Trophoblast cell (in vitro differentiated cells and primary cell): ENCODE results near the gene LRP1.

Experiments
- DNase-seq, 2 donors: peaks; one replicate each; pipeline ENCODE4 v3.0.0-alpha.2; 2016
- H2AFZ ChIP-seq: 2 replicates; pipeline ENCODE4 v1.6.1; 2013; ENCODE audit warnings: low read length, moderate library complexity, mild to moderate bottlenecking; ENCODE audit not compliant: insufficient read depth, poor library complexity
- H2AK5ac ChIP-seq: 2 replicates; pipeline ENCODE4 v1.6.1; 2013; ENCODE audit warnings: mild to moderate bottlenecking, low read length
- H2BK120ac ChIP-seq: 2 replicates; pipeline ENCODE4 v1.6.1; 2013; ENCODE audit warnings: low read length, mild to moderate bottlenecking, moderate library complexity; ENCODE audit not compliant: insufficient read depth, poor library complexity
- H2BK12ac ChIP-seq: 2 replicates; pipeline ENCODE4 v1.6.1; 2013; ENCODE audit warnings: mild to moderate bottlenecking, low read length, moderate library complexity
- H2BK5ac ChIP-seq: 2 replicates; pipeline ENCODE4 v1.6.1; 2013; ENCODE audit warnings: low read length, low read depth, moderate library complexity, mild to moderate bottlenecking; ENCODE audit not compliant: poor library complexity
- H3K14ac ChIP-seq: 2 replicates; pipeline ENCODE4 v1.6.1; 2013; ENCODE audit warnings: mild to moderate bottlenecking, low read length
- H3K18ac ChIP-seq: 2 replicates; pipeline ENCODE4 v1.6.1; 2013; ENCODE audit warnings: mild to moderate bottlenecking, low read length
- H3K23ac ChIP-seq: 2 replicates; pipeline ENCODE4 v1.6.1; 2013; ENCODE audit warnings: low read length
- H3K27ac ChIP-seq: 2 replicates; pipeline ENCODE4 v1.5.1; 2013; ENCODE audit warnings: low read depth, mild to moderate bottlenecking, inconsistent platforms, low read length, moderate library complexity
- H3K27me3 ChIP-seq: 2 replicates; pipeline ENCODE4 v1.6.1; 2013; ENCODE audit warnings: inconsistent platforms, mild to moderate bottlenecking, low read length, moderate library complexity; ENCODE audit not compliant: insufficient read depth
- H3K36me3 ChIP-seq, 2 experiments: 1 replicate in 1 of 2; 2 replicates in 1 of 2; pipeline ENCODE4 v1.6.1; 2013; ENCODE audit warnings: low read length in 2 of 2, mild to moderate bottlenecking in 2 of 2, moderate library complexity in 1 of 2; ENCODE audit not compliant: insufficient read depth in 2 of 2, control insufficient read depth in 1 of 2
- H3K4ac ChIP-seq: 2 replicates; pipeline ENCODE4 v1.6.1; 2013; ENCODE audit warnings: low read depth, mild to moderate bottlenecking, low read length, moderate library complexity
- H3K4me1 ChIP-seq, 2 experiments: 1 replicate in 1 of 2; 2 replicates in 1 of 2; pipeline ENCODE4 v1.6.1; 2013; ENCODE audit warnings: low read length in 2 of 2, mild to moderate bottlenecking in 2 of 2, moderate library complexity in 1 of 2; ENCODE audit not compliant: insufficient read depth in 2 of 2, control insufficient read depth in 1 of 2
- H3K4me2 ChIP-seq: 2 replicates; pipeline ENCODE4 v1.6.1; 2013; ENCODE audit warnings: inconsistent platforms, mild to moderate bottlenecking, low read length, moderate library complexity
- H3K4me3 ChIP-seq: 2 replicates; pipeline ENCODE4 v1.5.1; 2013; ENCODE audit warnings: mild to moderate bottlenecking, low read depth, low read length, inconsistent platforms
- H3K79me1 ChIP-seq: one replicate; pipeline ENCODE4 v1.6.1; 2013; ENCODE audit warnings: low read length
- H3K79me2 ChIP-seq: 2 replicates; pipeline ENCODE4 v1.6.1; 2013; ENCODE audit warnings: low read length, mild to moderate bottlenecking; ENCODE audit not compliant: control insufficient read depth, insufficient read depth, poor library complexity
- H3K9ac ChIP-seq: 2 replicates; pipeline ENCODE4 v1.6.1; 2013; ENCODE audit warnings: mild to moderate bottlenecking, low read length
- H3K9me3 ChIP-seq: 2 replicates; pipeline ENCODE4 v1.6.1; 2013; ENCODE audit warnings: low read depth, mild to moderate bottlenecking, control low read depth, inconsistent platforms, low read length; ENCODE audit not compliant: insufficient read depth
- H4K12ac ChIP-seq: 2 replicates; pipeline ENCODE4 v1.6.1; 2013; ENCODE audit warnings: low read depth, mild to moderate bottlenecking, low read length, moderate library complexity
- H4K8ac ChIP-seq: 2 replicates; pipeline ENCODE4 v1.6.1; 2013; ENCODE audit warnings: low read depth, mild to moderate bottlenecking, low read length, moderate library complexity
- H4K91ac ChIP-seq: one replicate; pipeline ENCODE4 v1.6.1; 2013; ENCODE audit warnings: low read depth, mild to moderate bottlenecking, low read length, moderate library complexity
- WGBS: extraction: QIAGEN DNeasy Blood & Tissue Kit; methylation state at CpG from one replicate; pipeline ENCODE4 v1.1.7; 2013; ENCODE audit warnings: missing lambda C conversion rate; ENCODE audit not compliant: insufficient read length, insufficient coverage; ENCODE audit errors: extremely low coverage; 5-methylcytosine and 5-hydroxymethylcytosine counted together

Gene LRP1

DNA sequence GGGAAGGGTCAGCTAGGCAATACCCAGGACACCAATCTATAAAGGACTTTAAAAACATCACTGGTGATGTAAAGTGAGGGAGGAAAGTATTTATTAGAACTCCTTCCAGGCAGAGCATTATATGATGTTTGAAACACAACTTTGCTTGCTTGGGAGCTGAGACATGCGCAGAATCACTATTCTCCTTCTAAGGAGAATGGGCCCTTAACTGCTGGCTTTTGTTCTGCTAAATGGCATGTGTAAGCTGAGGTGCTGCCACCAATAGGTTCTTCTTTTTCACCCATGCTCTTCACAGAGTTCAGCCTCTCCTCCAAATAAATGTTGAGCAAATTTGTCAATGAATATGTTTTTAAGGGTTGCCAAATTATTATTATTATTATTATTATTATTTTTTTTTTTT is 118.8 kb downstream of the LRP1 start:
- no peak overlapping the region for H3K18ac ChIP-seq
- H2AK5ac ChIP-seq: no peak overlapping the region
- no peak overlapping the region for H3K4me2 ChIP-seq
- H2BK12ac ChIP-seq: no peak overlapping the region
- no peak overlapping the region for H3K14ac ChIP-seq
- H3K9ac ChIP-seq: no peak overlapping the region
- H3K27me3 ChIP-seq: peaks cover 7% of the 10 kb centered on the region
- peaks cover 2 to 6% of the 10 kb centered on the region in 2 experiments for H3K4me1 ChIP-seq
- H3K27ac ChIP-seq: no peak overlapping the region
- no peaks in the 10 kb centered on the region for H3K36me3 ChIP-seq
- no peaks in the 10 kb centered on the region for H3K79me2 ChIP-seq
- H4K12ac ChIP-seq: no peak overlapping the region
- H2BK5ac ChIP-seq: no peak overlapping the region
- H3K79me1 ChIP-seq: peaks cover 2% of the 10 kb centered on the region
- no peak for DNase-seq
- H4K8ac ChIP-seq: no peak overlapping the region
- H2BK120ac ChIP-seq: no peak overlapping the region
- no peak overlapping the region for H3K4ac ChIP-seq
- H4K91ac ChIP-seq: no peak overlapping the region
- no peak overlapping the region for H3K23ac ChIP-seq
- H3K9me3 ChIP-seq: no peaks in the 10 kb centered on the region
- no peak overlapping the region for H2AFZ ChIP-seq
- WGBS: no CpG with 5 or more reads among the region's 1 CpG
- H3K4me3 ChIP-seq: no peak overlapping the region

DNA sequence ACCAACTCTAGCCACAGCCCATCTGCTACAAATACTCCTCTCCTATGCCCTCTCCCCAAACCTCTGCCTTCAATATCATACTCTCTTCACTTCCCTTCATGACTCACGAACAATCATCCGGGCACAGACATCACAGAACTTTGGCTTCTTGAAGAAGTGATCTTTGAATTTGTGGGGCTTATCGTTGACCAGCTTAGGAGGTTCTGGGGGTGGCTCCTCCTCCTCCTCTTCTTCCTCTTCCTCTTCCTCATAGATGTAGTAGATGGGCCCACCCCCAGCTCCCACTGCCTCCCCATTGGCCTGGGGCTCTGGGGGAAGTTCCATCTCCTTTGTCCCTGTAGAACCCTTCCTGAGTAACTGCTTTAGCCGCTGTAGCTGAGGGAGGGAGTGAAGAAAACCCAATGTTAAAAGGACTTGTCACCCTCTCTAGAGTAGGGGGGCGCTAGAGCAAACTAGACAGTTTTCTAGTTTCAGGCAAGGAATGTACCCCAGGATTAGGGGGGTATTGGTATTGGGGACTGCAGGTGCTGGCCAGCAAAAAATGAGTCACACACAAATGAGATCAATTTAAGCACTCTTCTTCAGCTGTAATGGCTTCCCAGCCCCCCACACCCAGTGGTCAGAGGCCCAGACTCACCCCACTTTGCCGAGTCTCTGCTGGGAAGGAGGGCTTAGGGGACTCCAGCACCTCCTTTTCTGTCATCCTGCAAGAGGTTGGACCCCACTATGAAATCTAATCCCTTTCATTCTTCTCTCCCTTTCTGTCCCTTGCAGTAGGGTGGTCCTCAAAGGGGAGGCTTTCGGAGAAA is 120.9 kb downstream of the LRP1 start:
- no peak overlapping the region for H3K14ac ChIP-seq
- no peak overlapping the region for H2AK5ac ChIP-seq
- H3K9me3 ChIP-seq: no peaks in the 10 kb centered on the region
- DNase-seq: no peak
- no peak overlapping the region for H2BK5ac ChIP-seq
- no CpG with 5 or more reads among the region's 7 CpGs for WGBS
- H3K4me3 ChIP-seq: no peak overlapping the region
- H2BK12ac ChIP-seq: no peak overlapping the region
- no peak overlapping the region for H3K23ac ChIP-seq
- no peak overlapping the region for H3K9ac ChIP-seq
- H3K4ac ChIP-seq: no peak overlapping the region
- H4K91ac ChIP-seq: no peak overlapping the region
- no peak overlapping the region for H3K18ac ChIP-seq
- H3K4me2 ChIP-seq: no peak overlapping the region
- H3K27me3 ChIP-seq: no peaks in the 10 kb centered on the region
- H3K79me1 ChIP-seq: no peaks in the 10 kb centered on the region
- H2AFZ ChIP-seq: no peak overlapping the region
- H3K4me1 ChIP-seq: no peaks in the 10 kb centered on the region
- H3K27ac ChIP-seq: no peak overlapping the region
- H4K8ac ChIP-seq: no peak overlapping the region
- H2BK120ac ChIP-seq: no peak overlapping the region
- H3K36me3 ChIP-seq: no peaks in the 10 kb centered on the region
- H4K12ac ChIP-seq: no peak overlapping the region
- H3K79me2 ChIP-seq: no peaks in the 10 kb centered on the region

DNA sequence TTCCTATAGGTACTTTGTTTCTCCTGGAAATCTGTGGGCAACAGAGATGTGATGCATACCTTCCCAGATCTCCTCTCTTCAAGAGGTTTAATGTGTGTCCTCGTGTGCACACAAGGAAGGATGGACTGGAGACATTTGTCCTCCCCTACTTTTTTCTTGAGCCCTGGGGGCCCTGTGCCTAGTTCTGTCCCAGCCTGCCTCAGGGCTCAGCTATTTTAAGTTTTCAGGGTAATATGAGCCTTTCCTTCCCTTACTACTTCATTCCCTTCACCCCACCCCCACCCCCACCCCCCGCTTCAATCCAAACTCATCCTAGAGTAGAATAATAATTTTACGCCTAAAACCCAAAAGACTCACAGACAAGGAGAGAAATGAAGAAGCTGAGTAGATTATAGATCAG is 122.3 kb downstream of the LRP1 start:
- Histone ChIP-seq H2AK5ac (no peak overlapping the region), H3K9ac (no peak overlapping the region), H4K8ac (no peak overlapping the region), H2BK120ac (no peak overlapping the region), H3K14ac (no peak overlapping the region), H4K91ac (no peak overlapping the region), H3K4ac (no peak overlapping the region), H2BK5ac (no peak overlapping the region), H3K27me3 (no peaks in the 10 kb centered on the region), H3K4me3 (no peak overlapping the region), H3K4me1 (no peaks in the 10 kb centered on the region), H3K4me2 (no peak overlapping the region), H3K79me2 (no peaks in the 10 kb centered on the region), H3K36me3 (peaks cover 3 to 5% of the 10 kb centered on the region in 2 experiments), H4K12ac (no peak overlapping the region), H3K79me1 (no peaks in the 10 kb centered on the region), H3K18ac (no peak overlapping the region), H3K9me3 (no peaks in the 10 kb centered on the region), H2AFZ (no peak overlapping the region), H3K27ac (no peak overlapping the region), H3K23ac (no peak overlapping the region), H2BK12ac (no peak overlapping the region)
- DNase-seq: no peak
- WGBS: no CpG with 5 or more reads among the region's 3 CpGs

DNA sequence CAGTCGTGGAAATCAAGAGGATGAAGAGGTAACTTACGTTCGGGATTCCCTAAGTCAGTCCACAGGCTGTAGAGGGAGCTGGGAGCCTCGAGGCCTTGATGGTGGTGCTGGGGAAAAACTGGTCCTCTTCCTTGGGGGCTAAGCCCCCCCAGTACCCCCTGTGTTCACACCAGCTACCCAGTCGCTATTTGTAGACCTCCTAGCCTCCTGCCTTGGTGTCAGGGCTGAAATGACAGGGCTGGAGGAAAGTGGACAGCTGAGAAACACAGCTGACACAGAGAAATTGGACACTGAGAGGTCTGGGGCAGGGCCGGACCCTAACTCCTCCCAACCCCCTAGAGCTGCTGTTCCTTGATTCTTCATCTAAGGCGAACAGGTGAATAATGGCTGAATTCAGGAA is 122.7 kb downstream of the LRP1 start, which contains the start of gene STAC3:
STAC3 (minus strand) TSS at position 232 of the 400 bp plus-strand sequence. CDS start 1,551 bp downstream, outside the sequence.
- Histone ChIP-seq H3K4me2 (no peak within 1 kb of the TSS), H3K4me1 (no peaks in the 10 kb centered on the region), H4K8ac (no peak within 1 kb of the TSS), H3K9me3 (no peaks in the 10 kb centered on the region), H2AK5ac (no peak within 1 kb of the TSS), H3K4ac (no peak within 1 kb of the TSS), H2BK12ac (no peak within 1 kb of the TSS), H3K23ac (no peak within 1 kb of the TSS), H4K12ac (no peak within 1 kb of the TSS), H2BK120ac (no peak within 1 kb of the TSS), H3K27me3 (no peaks in the 10 kb centered on the region), H3K36me3 (peaks cover 6 to 9% of the 10 kb centered on the region in 2 experiments), H4K91ac (no peak within 1 kb of the TSS), H3K9ac (peak within 1 kb of the TSS; percentile 23), H3K27ac (no peak within 1 kb of the TSS), H2AFZ (no peak within 1 kb of the TSS), H2BK5ac (no peak within 1 kb of the TSS), H3K79me2 (no peaks in the 10 kb centered on the region), H3K79me1 (no peaks in the 10 kb centered on the region), H3K18ac (no peak within 1 kb of the TSS), H3K4me3 (no peak within 1 kb of the TSS), H3K14ac (no peak within 1 kb of the TSS)
- no CpG with 5 or more reads among the region's 7 CpGs for WGBS
- no peak for DNase-seq
